ENCODE results near the gene ST3GAL5.

Gene ST3GAL5

GRCh38 chr2:85803704-85804425, 84.9 kb downstream of the ST3GAL5 start:
- no peak for DNase-seq

- DNase-seq: no peak
These were observed 86.3 kb downstream of the ST3GAL5 start for GRCh38 chr2:85802354-85803103.

DNA sequence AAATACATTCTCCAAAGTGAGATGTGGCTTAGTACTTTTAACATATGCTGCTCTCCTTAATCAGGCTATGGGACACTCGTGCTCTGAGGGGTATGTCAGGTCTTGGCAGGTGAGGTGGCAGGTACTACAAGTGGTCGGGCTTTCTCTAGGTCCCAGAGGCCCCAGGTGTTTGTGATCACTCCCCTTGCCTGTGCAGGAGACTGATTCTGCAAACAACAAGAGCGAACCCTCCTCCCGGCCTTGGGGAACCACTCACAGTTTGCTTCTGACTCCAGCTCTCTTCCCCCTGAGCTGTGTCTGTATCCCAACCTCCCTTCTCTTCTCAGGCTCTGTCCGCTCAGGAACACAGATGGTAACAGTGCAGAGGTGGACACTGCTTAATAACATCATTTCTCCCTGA, 86.9 kb downstream of the ST3GAL5 start:
- DNase-seq: no peak

GRCh38 chr2:85800586-85800985, 88.2 kb downstream of the ST3GAL5 start:
- DNase-seq: peak in 1 of 2 experiments; percentile 6

DNA sequence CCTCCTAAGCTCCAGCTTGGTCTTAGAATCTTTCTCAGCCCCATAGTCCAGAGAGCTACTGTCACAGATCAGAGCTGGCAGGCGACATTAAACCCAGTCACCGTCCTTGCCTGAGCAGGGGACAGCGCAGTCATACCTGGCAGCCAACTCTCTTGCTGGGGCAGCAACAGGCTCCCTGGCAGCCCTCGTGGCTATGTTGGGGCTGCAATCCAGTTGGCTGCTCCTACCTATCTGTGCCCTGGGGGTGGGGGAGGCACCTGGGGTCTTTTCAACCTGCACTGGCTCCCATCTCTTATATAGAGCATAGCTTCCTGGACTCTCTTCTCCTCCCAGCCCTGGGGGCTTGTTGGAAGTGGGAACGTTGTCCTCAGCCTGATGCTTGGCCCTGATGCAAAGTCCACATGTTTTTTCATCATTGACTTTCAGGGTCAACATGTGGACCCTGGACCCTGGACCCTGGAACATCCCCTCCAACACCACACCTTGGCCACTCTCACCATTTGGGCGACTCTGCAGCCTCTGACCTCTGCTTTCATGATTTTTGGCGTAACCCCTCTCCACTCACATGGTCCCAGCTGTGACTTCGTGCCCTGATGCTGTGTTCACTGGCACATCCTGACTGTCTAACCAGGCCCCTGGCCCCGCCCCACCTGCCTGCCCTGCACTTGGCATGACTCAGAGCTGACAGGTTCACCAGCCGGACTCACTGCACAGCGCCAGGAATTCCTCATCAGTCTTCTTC, 89.4 kb downstream of the ST3GAL5 start:
- no peak for DNase-seq

DNA sequence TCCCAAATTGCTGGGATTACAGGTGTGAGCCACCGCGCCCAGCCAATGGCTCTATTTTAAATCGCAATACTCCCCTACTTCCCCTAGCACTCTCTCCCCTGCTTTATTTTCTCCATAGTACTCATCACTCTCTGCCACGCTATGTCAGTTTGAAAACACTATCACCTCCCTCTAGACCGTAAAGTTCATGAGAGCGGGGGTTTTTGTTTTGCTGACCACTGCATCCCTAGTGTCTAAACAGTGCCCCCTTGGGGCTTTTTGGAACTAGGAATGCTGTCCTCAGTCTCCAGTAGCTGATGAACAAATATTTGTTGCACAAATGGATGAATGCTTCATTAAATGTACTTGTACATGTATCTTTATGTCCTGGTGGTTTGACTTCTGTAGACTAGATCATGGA, 90.9 kb downstream of the ST3GAL5 start:
- no peak for DNase-seq

GRCh38 chr2:85797263-85797660, 91.5 kb downstream of the ST3GAL5 start:
- DNase-seq: no peak

DNA sequence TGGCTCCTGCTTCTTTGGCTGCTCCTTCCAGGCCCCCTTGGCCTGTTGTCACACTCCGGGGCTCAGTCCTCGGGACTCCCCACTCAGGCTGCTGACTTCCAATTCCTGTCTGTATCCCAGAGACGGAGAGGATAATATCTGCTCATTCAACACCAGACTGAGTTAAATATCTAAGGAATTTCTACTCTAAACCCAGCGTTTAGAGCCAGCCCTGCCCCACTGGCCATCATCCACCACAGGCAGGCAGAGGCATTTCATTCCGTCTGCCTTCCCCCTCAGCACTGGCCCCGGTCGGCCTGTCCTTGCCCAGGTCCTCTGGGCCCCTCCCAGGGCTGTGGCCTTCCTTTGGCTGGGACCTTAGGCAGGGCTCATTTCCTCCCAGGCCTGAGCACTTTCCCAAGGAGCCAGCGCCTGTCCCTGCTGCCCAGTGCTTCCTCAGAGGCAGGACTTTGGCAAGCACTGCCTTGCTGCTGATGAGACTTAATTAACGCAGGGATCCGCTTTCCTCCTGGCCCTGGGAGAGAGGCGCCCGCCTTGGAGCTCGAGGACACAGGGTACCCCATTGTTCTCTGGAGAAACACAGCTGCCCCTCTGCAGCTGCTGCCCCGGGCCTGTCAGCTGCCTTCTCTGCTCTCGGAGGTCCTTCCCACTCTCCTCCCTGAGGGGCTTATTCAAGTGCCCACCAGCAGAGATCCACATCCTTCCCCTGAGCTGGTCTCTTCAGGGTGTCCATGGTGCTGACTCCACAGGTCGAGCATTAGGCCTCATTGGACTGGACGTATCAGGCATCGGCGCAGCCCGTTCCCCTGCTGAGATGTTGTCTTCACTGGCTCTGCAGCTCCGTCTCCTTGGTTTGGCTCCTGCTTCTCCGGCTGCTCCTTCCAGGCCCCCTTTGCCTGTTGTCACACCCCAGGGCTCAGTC, 92.2 kb downstream of the ST3GAL5 start:
- DNase-seq: no peak

GRCh38 chr2:85796046-85796340, 92.8 kb downstream of the ST3GAL5 start:
- no peak for DNase-seq

DNA sequence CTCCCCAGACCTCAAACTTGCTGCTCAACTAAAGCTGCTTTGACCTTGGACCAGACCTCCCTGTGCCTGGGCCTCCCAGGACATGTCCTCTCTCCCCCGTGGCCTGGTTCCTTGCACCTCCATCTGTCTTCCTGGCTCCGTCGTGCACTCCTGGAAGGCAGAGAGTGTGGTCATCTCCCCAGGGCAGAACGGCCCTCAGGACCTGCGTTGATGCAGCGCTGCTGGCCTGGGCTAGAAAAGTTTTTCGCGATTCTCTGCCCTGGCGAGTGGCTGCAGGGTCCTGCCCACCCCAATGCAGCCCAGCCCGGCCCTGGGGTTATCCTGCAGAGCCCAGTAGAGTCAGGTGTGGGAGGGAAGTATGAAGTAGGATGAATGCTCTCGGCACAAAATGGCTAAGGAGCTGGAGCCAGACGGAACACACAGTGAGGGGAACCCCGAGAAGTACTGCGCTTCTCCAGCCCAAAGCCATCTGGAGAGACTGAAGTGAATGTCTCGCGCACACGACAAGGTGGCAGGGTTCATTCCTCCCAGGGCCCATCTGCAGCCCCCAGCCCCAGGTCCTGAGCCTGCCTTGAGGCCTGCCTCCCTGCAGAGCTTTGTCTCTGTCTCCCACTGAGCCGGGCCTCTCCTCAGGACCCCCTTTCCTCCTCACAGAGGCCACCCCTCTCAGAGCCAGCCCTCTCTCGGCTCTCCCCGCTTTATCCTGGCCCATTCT, 93.3 kb downstream of the ST3GAL5 start:
- no peak for DNase-seq

- no peak for DNase-seq
These were observed 94.2 kb downstream of the ST3GAL5 start for GRCh38 chr2:85794491-85795121.

DNA sequence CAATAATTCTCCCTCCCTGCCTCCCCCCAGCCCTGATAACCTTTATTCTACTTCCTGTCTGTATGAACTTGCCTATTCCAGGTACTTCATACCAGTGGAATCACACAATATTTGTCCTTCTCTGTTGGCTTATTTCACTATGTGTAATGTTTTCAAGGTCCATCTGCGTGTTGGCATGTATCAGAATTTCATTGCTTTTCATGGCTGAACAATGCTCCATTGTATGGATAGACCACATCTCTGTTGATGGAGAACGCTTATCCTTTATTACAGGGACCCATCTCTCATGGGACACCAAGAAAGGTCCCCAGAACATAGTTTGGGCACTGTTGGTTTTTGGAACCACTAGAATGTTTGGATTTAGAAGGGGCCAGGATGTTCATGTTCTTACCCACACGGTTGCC, 94.8 kb downstream of the ST3GAL5 start:
- no peak for DNase-seq

GRCh38 chr2:85793584-85793983, 95.2 kb downstream of the ST3GAL5 start:
- no peak for DNase-seq

DNA sequence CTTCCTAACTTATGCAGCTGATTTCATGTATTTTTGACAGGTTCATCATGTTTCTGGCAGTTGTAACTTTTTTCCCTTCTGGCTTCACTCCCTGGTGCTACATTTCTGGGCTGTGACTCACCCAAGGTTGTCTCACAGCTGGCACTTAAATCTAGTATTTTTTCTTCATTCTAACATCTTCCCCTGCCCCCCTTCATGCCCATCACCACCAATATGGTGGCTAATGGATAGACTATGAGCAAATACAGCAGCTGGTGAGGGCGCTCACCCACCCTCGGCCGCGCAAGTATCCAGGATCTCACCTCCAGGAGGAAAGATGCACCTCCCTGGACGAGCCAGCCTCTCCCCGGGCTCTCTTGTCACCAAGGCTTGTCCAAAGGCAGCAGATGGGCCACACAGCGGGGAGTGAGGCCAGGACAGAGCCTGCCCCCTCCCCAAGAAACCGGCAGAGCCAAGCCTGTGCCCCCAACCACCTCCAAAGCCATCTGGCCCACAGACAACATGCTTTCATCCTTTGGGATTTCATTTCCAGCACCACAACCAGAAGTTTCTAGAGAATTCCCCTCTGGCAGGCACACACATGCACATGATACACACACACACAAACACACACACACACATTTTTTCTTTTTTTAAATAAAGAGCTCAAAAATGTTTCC, 95.9 kb downstream of the ST3GAL5 start:
- DNase-seq: no peak

DNA sequence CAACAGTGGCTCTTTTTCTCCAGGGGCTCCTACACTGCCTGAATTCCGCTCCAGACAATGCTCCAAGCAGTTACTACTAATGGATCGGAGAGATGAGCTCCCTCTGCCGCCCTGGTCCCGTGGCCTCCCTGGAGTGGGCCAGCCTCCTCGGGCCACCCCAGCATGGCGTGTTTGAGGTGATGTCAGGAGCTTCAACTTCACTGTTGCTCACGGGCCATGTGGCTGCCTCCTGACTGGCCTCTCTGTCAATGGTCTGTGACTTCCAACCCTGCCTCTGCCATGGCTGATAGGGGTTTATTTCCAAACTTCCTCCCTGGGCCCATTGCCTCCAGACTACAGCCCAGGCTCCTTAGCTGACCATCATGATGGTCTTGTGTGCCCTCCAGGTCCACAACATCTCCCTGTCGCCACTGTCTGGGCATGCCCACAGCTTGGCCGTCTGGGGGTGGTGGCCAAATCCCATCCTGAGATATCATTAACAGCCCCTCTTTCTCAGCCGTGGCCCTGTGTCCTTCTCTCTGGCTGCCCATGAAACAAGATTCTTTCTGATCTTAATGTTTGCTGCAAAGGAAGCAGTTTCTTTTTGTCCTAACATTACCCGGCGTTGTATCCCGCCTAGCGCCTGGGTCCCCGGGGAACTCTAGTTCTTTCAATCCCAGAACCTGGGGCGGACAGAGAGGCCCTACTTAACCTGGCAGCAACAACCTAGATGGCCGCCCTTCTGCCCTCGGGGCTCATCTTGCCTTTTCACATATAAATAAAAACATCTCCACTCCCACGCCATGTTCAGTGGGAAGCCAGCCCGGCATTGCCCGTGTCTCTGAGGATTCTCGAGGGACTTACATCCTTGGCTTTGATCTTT, 96.9 kb downstream of the ST3GAL5 start:
- DNase-seq: no peak

- peak; percentile 87 to 88 for DNase-seq
These were observed 98.1 kb downstream of the ST3GAL5 start for GRCh38 chr2:85790499-85791188.

- no peak for DNase-seq
These were observed 98.8 kb downstream of the ST3GAL5 start for GRCh38 chr2:85790032-85790431.

- DNase-seq: no peak
These were observed 99.5 kb downstream of the ST3GAL5 start for GRCh38 chr2:85789271-85789670.

GRCh38 chr2:85788603-85789002, 100.2 kb downstream of the ST3GAL5 start:
- DNase-seq: no peak

GRCh38 chr2:85787981-85788340, 100.8 kb downstream of the ST3GAL5 start:
- DNase-seq: no peak

All from AML-193 (cell line).